GM23338 (cell line): ENCODE data around the gene SHOX. TPM values are rescaled to one million over a fixed set of nuclear protein-coding genes. Genes with fewer than 3 reads are reported as not detected.
A peak's percentile ranks its signal among the peaks of the same experiment; 100 is the strongest.

Experiments
- ATAC-seq: fragments of 200-7000 bp; cut with Tn5 transposase; 3 replicates; pipeline ENCODE4 v1.9.1; 2020
- DNase-seq: peaks from one replicate; pipeline ENCODE4 v3.0.0-alpha.2; 2015; ENCODE audit warnings: low spot score
- H2AFZ ChIP-seq: fragments of 200-600 bp; sonication (generic); 2 replicates; pipeline ENCODE4 v1.8.0; 2016; ENCODE audit warnings: antibody characterized with exemption, mild to moderate bottlenecking, moderate library complexity
- H3F3A ChIP-seq: fragments of 200-600 bp; sonication (generic); replicated peaks from 2 replicates; pipeline ENCODE4 v1.8.0; 2017; ENCODE audit warnings: antibody characterized with exemption, mixed run types, low read depth
- H3K27ac ChIP-seq: fragments of 200-600 bp; sonication (generic); 2 replicates; pipeline ENCODE4 v1.6.1; 2016; ENCODE audit warnings: low read depth
- H3K27me3 ChIP-seq: fragments of 200-600 bp; sonication (generic); 2 replicates; pipeline ENCODE4 v1.8.0; 2016; ENCODE audit warnings: mild to moderate bottlenecking, mixed run types, moderate library complexity; ENCODE audit not compliant: insufficient read depth
- H3K36me3 ChIP-seq: fragments of 200-600 bp; sonication (generic); 2 replicates; pipeline ENCODE4 v1.8.0; 2016; ENCODE audit warnings: mild to moderate bottlenecking; ENCODE audit not compliant: insufficient read depth
- H3K4me1 ChIP-seq: fragments of 200-600 bp; sonication (generic); 2 replicates; pipeline ENCODE4 v1.8.0; 2016; ENCODE audit warnings: mild to moderate bottlenecking, moderate library complexity; ENCODE audit not compliant: insufficient read depth
- H3K4me2 ChIP-seq: fragments of 200-600 bp; sonication (generic); 2 replicates; pipeline ENCODE4 v1.7.1; 2017; ENCODE audit warnings: mixed run types
- H3K4me3 ChIP-seq: fragments of 200-600 bp; sonication (generic); 2 replicates; pipeline ENCODE4 v1.6.1; 2016; ENCODE audit warnings: mixed run types
- H3K79me2 ChIP-seq: fragments of 200-600 bp; sonication (generic); replicated peaks from 2 replicates; pipeline ENCODE4 v1.8.0; 2017; ENCODE audit warnings: mild to moderate bottlenecking; ENCODE audit not compliant: insufficient read depth
- H3K9me2 ChIP-seq: fragments of 200-600 bp; sonication (generic); 2 replicates; pipeline ENCODE4 v1.8.0; 2017; ENCODE audit not compliant: insufficient read depth
- H4K20me1 ChIP-seq: fragments of 200-600 bp; sonication (generic); replicated peaks from 2 replicates; pipeline ENCODE4 v1.8.0; 2017; ENCODE audit warnings: mild to moderate bottlenecking; ENCODE audit not compliant: insufficient read depth
- H3K27ac Mint-ChIP-seq: 2 replicates; pipeline ENCODE4 v1.8.0; 2020; ENCODE audit warnings: inconsistent platforms, mild to moderate bottlenecking, moderate library complexity, mixed read lengths
- H3K27me3 Mint-ChIP-seq: 3 replicates; pipeline ENCODE4 v1.8.0; 2022; ENCODE audit warnings: low read depth, mild to moderate bottlenecking, moderate library complexity, mixed read lengths, inconsistent platforms; ENCODE audit not compliant: insufficient read depth, poor library complexity
- H3K36me3 Mint-ChIP-seq: 3 replicates; pipeline ENCODE4 v1.8.0; 2021; ENCODE audit warnings: low read depth, mild to moderate bottlenecking, inconsistent platforms, moderate library complexity, mixed read lengths
- H3K4me1 Mint-ChIP-seq: 3 replicates; pipeline ENCODE4 v1.8.0; 2020; ENCODE audit warnings: mild to moderate bottlenecking, inconsistent platforms, mixed read lengths
- H3K4me3 Mint-ChIP-seq: 3 replicates; pipeline ENCODE4 v1.8.0; 2021; ENCODE audit warnings: moderate library complexity, mild to moderate bottlenecking, inconsistent platforms, mixed read lengths
- H3K9me3 Mint-ChIP-seq: 3 replicates; pipeline ENCODE4 v1.8.0; 2020; ENCODE audit warnings: moderate library complexity, mild to moderate bottlenecking, inconsistent platforms, mixed read lengths
- CREB1 ChIP-seq: fragments of 250-450 bp; sonication (Bioruptor Pico); IDR thresholded peaks from 2 replicates; pipeline ENCODE4 v1.5.0; 2020; ENCODE audit warnings: low read depth, mild to moderate bottlenecking, moderate library complexity
- EZH2 ChIP-seq: fragments of 200-600 bp; sonication (generic); IDR thresholded peaks from one replicate; pipeline ENCODE4 v1.8.0; 2017; ENCODE audit warnings: antibody characterized with exemption, mild to moderate bottlenecking, low read depth; ENCODE audit not compliant: unreplicated experiment
- JUNB ChIP-seq: IDR thresholded peaks from one replicate; pipeline ENCODE4 v1.6.1; 2016; ENCODE audit warnings: antibody characterized with exemption; ENCODE audit not compliant: unreplicated experiment
- NANOG ChIP-seq: IDR thresholded peaks from 2 replicates; pipeline ENCODE4 v1.6.1; 2016; ENCODE audit warnings: antibody characterized with exemption, borderline replicate concordance
- STAT1 ChIP-seq: IDR thresholded peaks from one replicate; pipeline ENCODE4 v1.6.1; 2016; ENCODE audit warnings: antibody characterized with exemption; ENCODE audit not compliant: unreplicated experiment
- ZNF114 ChIP-seq: fragments of 250-450 bp; sonication (Bioruptor Pico); IDR thresholded peaks from 2 replicates; pipeline ENCODE4 v1.5.0; 2020; ENCODE audit warnings: mild to moderate bottlenecking, moderate library complexity
- ZNF331 ChIP-seq: fragments of 250-450 bp; sonication (Bioruptor Pico); IDR thresholded peaks from 2 replicates; pipeline ENCODE4 v1.5.0; 2020; ENCODE audit warnings: low read depth, mild to moderate bottlenecking, moderate library complexity
- polyA plus RNA-seq: library from polyadenylated mRNA; unstranded; fragments of >200 nt; fragmentation: Nextera tagmentation; extraction: Ambion mirVana; gene quantifications from 2 replicates; pipeline ENCODE4 v1.2.1, GENCODE V29; 2016
- total RNA-seq: library from RNA; depleted of rRNA; stranded (reverse); fragments of >200 nt; shearing (Covaris generic); gene quantifications from 2 replicates; pipeline ENCODE4 v1.2.3, GENCODE V29; 2014
- TF ChIP-seq, protein P1 (sequence below): IDR thresholded peaks from 2 replicates; pipeline ENCODE4 v1.6.1; 2016; ENCODE audit warnings: antibody characterized with exemption
- TF ChIP-seq, protein P2 (sequence below): IDR thresholded peaks from one replicate; pipeline ENCODE4 v1.6.1; 2018; ENCODE audit warnings: antibody characterized with exemption; ENCODE audit not compliant: unreplicated experiment
- TF ChIP-seq, protein P3 (sequence below), 2 experiments: fragments of 200-600 bp in 1 of 2; sonication (generic) in 1 of 2; conservative IDR thresholded peaks; 2 replicates each; pipeline versions ENCODE4 v1.5.1 to v1.6.1; 2016 to 2017; ENCODE audit warnings: antibody characterized with exemption in 2 of 2, low read depth in 2 of 2, mild to moderate bottlenecking in 2 of 2, moderate library complexity in 1 of 2
- TF ChIP-seq, protein P4 (sequence below): fragments of 250-450 bp; sonication (Bioruptor Pico); IDR thresholded peaks from 2 replicates; pipeline ENCODE4 v1.5.0; 2020; ENCODE audit warnings: mild to moderate bottlenecking, moderate library complexity

The SHOX gene
- total and polyA plus RNA-seq, 2 experiments from 2014 or later: not detected

DNA sequence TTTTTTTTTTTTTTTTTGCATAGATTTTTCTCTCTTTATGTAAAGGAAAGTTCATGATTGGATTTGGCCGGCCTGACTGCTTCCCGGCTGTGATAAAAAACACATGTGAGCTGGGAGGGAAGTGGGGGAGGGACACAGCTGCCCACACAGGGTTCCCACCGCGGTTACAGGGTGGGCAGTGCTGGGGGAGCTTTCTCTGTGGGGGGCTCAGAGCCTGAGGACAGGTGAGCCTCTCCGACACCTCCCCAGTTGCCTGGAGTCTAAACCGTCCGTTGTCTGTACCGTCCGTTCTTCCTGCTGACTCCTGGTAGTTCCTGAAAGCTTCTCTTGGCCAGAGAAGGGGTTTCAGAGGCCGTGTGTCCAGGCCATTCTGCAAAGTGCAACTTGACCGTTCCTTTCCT lies 21.8 kb downstream of the SHOX start:
- H3K9me3 Mint-ChIP-seq: peaks cover 81% of the 10 kb centered on the region
- no peaks in the 10 kb centered on the region for H4K20me1 ChIP-seq
- no peaks in the 10 kb centered on the region for H3K4me1 Mint-ChIP-seq
- 0 out of 2 replicates have a peak, but pooled peaks cover 5% of the 10 kb centered on the region for H3F3A ChIP-seq
- no peaks in the 10 kb centered on the region for H3K36me3 ChIP-seq
- ATAC-seq (no peak), DNase-seq (no peak)
- H3K27ac ChIP-seq: no peak overlapping the region
- TF ChIP-seq JUNB: no peak
- TF ChIP-seq, protein P1, sequence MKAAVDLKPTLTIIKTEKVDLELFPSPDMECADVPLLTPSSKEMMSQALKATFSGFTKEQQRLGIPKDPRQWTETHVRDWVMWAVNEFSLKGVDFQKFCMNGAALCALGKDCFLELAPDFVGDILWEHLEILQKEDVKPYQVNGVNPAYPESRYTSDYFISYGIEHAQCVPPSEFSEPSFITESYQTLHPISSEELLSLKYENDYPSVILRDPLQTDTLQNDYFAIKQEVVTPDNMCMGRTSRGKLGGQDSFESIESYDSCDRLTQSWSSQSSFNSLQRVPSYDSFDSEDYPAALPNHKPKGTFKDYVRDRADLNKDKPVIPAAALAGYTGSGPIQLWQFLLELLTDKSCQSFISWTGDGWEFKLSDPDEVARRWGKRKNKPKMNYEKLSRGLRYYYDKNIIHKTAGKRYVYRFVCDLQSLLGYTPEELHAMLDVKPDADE: no peak
- TF ChIP-seq ZNF331: no peak
- TF ChIP-seq CREB1 (CRISPR knock-in tag): no peak
- TF ChIP-seq EZH2: no peak
- TF ChIP-seq, protein P2, sequence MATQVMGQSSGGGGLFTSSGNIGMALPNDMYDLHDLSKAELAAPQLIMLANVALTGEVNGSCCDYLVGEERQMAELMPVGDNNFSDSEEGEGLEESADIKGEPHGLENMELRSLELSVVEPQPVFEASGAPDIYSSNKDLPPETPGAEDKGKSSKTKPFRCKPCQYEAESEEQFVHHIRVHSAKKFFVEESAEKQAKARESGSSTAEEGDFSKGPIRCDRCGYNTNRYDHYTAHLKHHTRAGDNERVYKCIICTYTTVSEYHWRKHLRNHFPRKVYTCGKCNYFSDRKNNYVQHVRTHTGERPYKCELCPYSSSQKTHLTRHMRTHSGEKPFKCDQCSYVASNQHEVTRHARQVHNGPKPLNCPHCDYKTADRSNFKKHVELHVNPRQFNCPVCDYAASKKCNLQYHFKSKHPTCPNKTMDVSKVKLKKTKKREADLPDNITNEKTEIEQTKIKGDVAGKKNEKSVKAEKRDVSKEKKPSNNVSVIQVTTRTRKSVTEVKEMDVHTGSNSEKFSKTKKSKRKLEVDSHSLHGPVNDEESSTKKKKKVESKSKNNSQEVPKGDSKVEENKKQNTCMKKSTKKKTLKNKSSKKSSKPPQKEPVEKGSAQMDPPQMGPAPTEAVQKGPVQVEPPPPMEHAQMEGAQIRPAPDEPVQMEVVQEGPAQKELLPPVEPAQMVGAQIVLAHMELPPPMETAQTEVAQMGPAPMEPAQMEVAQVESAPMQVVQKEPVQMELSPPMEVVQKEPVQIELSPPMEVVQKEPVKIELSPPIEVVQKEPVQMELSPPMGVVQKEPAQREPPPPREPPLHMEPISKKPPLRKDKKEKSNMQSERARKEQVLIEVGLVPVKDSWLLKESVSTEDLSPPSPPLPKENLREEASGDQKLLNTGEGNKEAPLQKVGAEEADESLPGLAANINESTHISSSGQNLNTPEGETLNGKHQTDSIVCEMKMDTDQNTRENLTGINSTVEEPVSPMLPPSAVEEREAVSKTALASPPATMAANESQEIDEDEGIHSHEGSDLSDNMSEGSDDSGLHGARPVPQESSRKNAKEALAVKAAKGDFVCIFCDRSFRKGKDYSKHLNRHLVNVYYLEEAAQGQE: no peak
- no peak for TF ChIP-seq ZNF114
- TF ChIP-seq, protein P3, sequence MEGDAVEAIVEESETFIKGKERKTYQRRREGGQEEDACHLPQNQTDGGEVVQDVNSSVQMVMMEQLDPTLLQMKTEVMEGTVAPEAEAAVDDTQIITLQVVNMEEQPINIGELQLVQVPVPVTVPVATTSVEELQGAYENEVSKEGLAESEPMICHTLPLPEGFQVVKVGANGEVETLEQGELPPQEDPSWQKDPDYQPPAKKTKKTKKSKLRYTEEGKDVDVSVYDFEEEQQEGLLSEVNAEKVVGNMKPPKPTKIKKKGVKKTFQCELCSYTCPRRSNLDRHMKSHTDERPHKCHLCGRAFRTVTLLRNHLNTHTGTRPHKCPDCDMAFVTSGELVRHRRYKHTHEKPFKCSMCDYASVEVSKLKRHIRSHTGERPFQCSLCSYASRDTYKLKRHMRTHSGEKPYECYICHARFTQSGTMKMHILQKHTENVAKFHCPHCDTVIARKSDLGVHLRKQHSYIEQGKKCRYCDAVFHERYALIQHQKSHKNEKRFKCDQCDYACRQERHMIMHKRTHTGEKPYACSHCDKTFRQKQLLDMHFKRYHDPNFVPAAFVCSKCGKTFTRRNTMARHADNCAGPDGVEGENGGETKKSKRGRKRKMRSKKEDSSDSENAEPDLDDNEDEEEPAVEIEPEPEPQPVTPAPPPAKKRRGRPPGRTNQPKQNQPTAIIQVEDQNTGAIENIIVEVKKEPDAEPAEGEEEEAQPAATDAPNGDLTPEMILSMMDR (conservative IDR thresholded peaks at IDR 0.05; ENCODE audit: low read depth in 2 of 2): no peak
- TF ChIP-seq NANOG: no peak
- TF ChIP-seq, protein P4, sequence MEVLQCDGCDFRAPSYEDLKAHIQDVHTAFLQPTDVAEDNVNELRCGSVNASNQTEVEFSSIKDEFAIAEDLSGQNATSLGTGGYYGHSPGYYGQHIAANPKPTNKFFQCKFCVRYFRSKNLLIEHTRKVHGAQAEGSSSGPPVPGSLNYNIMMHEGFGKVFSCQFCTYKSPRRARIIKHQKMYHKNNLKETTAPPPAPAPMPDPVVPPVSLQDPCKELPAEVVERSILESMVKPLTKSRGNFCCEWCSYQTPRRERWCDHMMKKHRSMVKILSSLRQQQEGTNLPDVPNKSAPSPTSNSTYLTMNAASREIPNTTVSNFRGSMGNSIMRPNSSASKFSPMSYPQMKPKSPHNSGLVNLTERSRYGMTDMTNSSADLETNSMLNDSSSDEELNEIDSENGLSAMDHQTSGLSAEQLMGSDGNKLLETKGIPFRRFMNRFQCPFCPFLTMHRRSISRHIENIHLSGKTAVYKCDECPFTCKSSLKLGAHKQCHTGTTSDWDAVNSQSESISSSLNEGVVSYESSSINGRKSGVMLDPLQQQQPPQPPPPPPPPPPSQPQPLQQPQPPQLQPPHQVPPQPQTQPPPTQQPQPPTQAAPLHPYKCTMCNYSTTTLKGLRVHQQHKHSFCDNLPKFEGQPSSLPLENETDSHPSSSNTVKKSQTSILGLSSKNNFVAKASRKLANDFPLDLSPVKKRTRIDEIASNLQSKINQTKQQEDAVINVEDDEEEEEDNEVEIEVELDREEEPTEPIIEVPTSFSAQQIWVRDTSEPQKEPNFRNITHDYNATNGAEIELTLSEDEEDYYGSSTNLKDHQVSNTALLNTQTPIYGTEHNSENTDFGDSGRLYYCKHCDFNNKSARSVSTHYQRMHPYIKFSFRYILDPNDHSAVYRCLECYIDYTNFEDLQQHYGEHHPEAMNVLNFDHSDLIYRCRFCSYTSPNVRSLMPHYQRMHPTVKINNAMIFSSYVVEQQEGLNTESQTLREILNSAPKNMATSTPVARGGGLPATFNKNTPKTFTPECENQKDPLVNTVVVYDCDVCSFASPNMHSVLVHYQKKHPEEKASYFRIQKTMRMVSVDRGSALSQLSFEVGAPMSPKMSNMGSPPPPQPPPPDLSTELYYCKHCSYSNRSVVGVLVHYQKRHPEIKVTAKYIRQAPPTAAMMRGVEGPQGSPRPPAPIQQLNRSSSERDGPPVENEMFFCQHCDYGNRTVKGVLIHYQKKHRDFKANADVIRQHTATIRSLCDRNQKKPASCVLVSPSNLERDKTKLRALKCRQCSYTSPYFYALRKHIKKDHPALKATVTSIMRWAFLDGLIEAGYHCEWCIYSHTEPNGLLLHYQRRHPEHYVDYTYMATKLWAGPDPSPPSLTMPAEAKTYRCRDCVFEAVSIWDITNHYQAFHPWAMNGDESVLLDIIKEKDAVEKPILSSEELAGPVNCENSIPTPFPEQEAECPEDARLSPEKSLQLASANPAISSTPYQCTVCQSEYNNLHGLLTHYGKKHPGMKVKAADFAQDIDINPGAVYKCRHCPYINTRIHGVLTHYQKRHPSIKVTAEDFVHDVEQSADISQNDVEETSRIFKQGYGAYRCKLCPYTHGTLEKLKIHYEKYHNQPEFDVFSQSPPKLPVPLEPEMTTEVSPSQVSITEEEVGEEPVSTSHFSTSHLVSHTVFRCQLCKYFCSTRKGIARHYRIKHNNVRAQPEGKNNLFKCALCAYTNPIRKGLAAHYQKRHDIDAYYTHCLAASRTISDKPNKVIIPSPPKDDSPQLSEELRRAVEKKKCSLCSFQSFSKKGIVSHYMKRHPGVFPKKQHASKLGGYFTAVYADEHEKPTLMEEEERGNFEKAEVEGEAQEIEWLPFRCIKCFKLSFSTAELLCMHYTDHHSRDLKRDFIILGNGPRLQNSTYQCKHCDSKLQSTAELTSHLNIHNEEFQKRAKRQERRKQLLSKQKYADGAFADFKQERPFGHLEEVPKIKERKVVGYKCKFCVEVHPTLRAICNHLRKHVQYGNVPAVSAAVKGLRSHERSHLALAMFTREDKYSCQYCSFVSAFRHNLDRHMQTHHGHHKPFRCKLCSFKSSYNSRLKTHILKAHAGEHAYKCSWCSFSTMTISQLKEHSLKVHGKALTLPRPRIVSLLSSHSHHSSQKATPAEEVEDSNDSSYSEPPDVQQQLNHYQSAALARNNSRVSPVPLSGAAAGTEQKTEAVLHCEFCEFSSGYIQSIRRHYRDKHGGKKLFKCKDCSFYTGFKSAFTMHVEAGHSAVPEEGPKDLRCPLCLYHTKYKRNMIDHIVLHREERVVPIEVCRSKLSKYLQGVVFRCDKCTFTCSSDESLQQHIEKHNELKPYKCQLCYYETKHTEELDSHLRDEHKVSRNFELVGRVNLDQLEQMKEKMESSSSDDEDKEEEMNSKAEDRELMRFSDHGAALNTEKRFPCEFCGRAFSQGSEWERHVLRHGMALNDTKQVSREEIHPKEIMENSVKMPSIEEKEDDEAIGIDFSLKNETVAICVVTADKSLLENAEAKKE (CRISPR knock-in tag): no peak
- TF ChIP-seq STAT1: no peak
- peak overlapping the region; percentile 69 for H2AFZ ChIP-seq
- no peak overlapping the region for H3K4me3 Mint-ChIP-seq
- H3K79me2 ChIP-seq: no peaks in the 10 kb centered on the region
- H3K4me3 ChIP-seq: no peak overlapping the region
- H3K27me3 ChIP-seq: no peaks in the 10 kb centered on the region
- peaks cover 2% of the 10 kb centered on the region; the same call in 1 of the 2 replicates for H3K4me1 ChIP-seq
- H3K36me3 Mint-ChIP-seq: peaks cover 37% of the 10 kb centered on the region
- H3K27me3 Mint-ChIP-seq: peaks cover 15% of the 10 kb centered on the region
- no peaks in the 10 kb centered on the region for H3K9me2 ChIP-seq
- no peak overlapping the region for H3K27ac Mint-ChIP-seq
- no peak overlapping the region for H3K4me2 ChIP-seq
